Activated B cell treated with CpG ODN at 0.5 μM for 24 hours (primary cell): ENCODE data around the gene ZNF189. TPM values are rescaled to one million over a fixed set of nuclear protein-coding genes. Genes with fewer than 3 reads are reported as not detected.

ENCODE experiments used
- ATAC-seq: fragments of 200-7000 bp; cut with Tn5 transposase; one replicate; pipeline ENCODE4 v1.10.0; 2021; ENCODE audit warnings: low read depth, mild to moderate bottlenecking, moderate library complexity
- CTCF ChIA-PET: fragments of 350-600 bp; sonication (Branson Sonifier 250); formaldehyde crosslinking; loops from one replicate; lab custom pipeline; 2021; ENCODE audit warnings: antibody characterized with exemption; lab: Charles Lee
- POLR2A ChIA-PET: fragments of 350-600 bp; sonication (Branson Sonifier 250); formaldehyde crosslinking; loops from one replicate; lab custom pipeline; 2021; ENCODE audit warnings: antibody characterized with exemption; lab: Charles Lee
- DNase-seq: peaks from one replicate; pipeline ENCODE4 v3.0.0; 2022
- H3K27ac Mint-ChIP-seq: one replicate; pipeline ENCODE4 v1.8.0; 2020; ENCODE audit warnings: mixed read lengths
- H3K27me3 Mint-ChIP-seq: one replicate; pipeline ENCODE4 v1.8.0; 2021; ENCODE audit warnings: mixed read lengths
- H3K36me3 Mint-ChIP-seq: one replicate; pipeline ENCODE4 v1.8.0; 2021; ENCODE audit warnings: low read depth, mixed read lengths
- H3K4me1 Mint-ChIP-seq: one replicate; pipeline ENCODE4 v1.8.0; 2021; ENCODE audit warnings: mixed read lengths
- H3K4me3 Mint-ChIP-seq: one replicate; pipeline ENCODE4 v1.8.0; 2020; ENCODE audit warnings: mild to moderate bottlenecking, mixed read lengths
- H3K9me3 Mint-ChIP-seq: one replicate; pipeline ENCODE4 v1.8.0; 2020; ENCODE audit warnings: mixed read lengths
- intact Hi-C: fragments of 100-400 bp; cut with micrococcal nuclease; formaldehyde crosslinking; loops from one replicate; pipeline ENCODE4 v1.15.1; 2024
- total RNA-seq: library from RNA; stranded (reverse); gene quantifications from 2 replicates; pipeline ENCODE4 v1.2.3, GENCODE V29; 2022
- TF ChIP-seq, protein P1 (sequence below): fragments of 200-600 bp; IDR thresholded peaks from one replicate; pipeline ENCODE4 v1.8.0; 2022; ENCODE audit warnings: antibody characterized with exemption, mild to moderate bottlenecking

ZNF189 gene
- total RNA-seq, 1 donor from 2014 or later = 21.1 TPM

DNA sequence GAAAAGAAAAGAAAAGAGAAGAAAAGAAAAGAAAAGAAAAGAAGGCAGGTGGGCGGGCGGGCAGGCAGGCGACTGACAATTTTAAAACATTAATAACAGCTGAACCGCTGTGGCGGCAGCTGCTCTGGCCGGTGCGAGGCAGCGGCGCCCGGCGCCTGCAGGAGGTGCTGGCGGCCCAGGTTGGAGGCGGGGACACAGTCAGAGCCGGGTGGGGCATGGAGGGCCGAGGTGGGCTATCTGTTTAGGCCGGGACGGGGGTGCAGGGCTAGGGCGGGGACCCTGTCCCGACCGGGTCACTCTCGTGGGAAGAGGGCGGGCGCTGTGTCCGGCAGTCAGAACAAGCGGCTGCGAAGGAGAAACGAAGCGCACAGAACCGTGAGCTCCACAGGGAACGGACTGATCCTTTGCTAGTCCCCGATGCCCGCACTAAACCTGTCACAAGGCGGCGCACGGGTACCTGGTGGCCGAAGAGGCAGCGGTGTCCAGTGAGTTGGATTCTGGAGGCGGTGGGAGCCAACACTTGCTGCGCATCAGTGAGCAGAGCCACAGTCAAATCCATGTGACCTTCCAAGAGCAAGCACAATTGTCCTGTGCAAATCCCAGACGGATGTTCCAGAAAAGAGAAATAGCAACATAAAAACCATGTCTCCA, 50.5 kb downstream of the ZNF189 start:
- Mint-ChIP-seq H3K4me1 (peaks cover 11% of the 10 kb centered on the region), H3K27ac (no peak overlapping the region), H3K36me3 (no peaks in the 10 kb centered on the region), H3K9me3 (peaks cover 17% of the 10 kb centered on the region), H3K4me3 (peak overlapping the region; percentile 78), H3K27me3 (peaks cover 39% of the 10 kb centered on the region)
- peak; percentile 46 for DNase-seq
- intact Hi-C loops = loop anchor here (1.0 kb wide), 2 partner anchors 51 to 81 kb away; partner anchors contain the start of genes MRPL50 and ZNF189
- ChIA-PET POLR2A (interaction anchor here (0.6 to 1.0 kb wide), 3 partner anchors 50 to 85 kb away, joined by 3 to 5 read pairs (median 4); partner anchors contain the start of genes MRPL50, RNF20 and ZNF189), CTCF (interaction anchor here (0.8 to 2.1 kb wide), 6 partner anchors 10 to 92 kb away, joined by 3 to 19 read pairs (median 5); no protein-coding TSS in a partner anchor)
- TF ChIP-seq, protein P1, sequence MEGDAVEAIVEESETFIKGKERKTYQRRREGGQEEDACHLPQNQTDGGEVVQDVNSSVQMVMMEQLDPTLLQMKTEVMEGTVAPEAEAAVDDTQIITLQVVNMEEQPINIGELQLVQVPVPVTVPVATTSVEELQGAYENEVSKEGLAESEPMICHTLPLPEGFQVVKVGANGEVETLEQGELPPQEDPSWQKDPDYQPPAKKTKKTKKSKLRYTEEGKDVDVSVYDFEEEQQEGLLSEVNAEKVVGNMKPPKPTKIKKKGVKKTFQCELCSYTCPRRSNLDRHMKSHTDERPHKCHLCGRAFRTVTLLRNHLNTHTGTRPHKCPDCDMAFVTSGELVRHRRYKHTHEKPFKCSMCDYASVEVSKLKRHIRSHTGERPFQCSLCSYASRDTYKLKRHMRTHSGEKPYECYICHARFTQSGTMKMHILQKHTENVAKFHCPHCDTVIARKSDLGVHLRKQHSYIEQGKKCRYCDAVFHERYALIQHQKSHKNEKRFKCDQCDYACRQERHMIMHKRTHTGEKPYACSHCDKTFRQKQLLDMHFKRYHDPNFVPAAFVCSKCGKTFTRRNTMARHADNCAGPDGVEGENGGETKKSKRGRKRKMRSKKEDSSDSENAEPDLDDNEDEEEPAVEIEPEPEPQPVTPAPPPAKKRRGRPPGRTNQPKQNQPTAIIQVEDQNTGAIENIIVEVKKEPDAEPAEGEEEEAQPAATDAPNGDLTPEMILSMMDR = peak; percentile 28
- ATAC-seq = peak; percentile 97

DNA sequence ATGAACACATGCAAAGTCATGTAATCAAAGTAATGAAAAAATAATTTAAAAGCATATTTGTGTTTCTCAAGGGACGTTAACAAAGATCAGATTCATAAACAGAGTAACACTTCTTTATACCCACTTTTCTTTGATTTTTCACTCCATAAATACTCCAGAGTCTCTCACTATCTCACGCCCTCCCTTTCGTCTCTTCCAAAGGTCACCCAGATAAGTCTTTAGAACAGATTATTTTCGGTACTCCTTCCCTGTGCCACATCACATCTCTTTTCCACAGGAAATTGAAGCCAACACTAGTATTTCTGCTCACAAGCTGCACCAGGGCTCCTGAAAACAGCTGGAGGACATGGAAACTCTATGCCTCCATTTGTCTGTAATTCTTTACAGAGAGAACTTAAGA, 52.3 kb downstream of the ZNF189 start:
- TF ChIP-seq, protein P1 = no peak
- H3K9me3 Mint-ChIP-seq = peaks cover 17% of the 10 kb centered on the region
- no peaks in the 10 kb centered on the region for H3K36me3 Mint-ChIP-seq
- ChIA-PET CTCF (no interaction called here), POLR2A (no interaction called here)
- no peak for DNase-seq
- no peak overlapping the region for H3K4me3 Mint-ChIP-seq
- no peak for ATAC-seq
- peaks cover 33% of the 10 kb centered on the region for H3K27me3 Mint-ChIP-seq
- H3K27ac Mint-ChIP-seq = no peak overlapping the region
- H3K4me1 Mint-ChIP-seq = peaks cover 11% of the 10 kb centered on the region
- intact Hi-C loops = no loop called here

DNA sequence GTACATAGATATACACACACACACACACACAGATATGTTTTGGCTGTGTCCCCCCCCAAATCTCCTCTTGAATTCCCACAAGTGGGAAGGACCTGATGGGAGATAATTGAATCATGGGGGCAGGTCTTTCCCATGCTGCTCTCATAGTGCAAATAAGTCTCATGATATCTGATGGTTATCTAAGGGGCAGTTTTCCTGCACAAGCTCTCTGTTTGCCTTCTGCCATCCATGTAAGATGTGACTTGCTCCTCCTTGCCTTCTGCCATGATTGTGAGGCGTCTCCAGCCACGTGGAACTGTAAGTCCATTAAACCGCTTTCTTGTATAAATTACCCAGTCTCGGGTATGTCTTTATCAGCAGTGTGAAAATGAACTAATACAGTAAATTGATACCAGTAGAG, 52.8 kb downstream of the ZNF189 start:
- Mint-ChIP-seq H3K36me3 (no peaks in the 10 kb centered on the region), H3K4me3 (no peak overlapping the region), H3K27ac (no peak overlapping the region), H3K4me1 (peaks cover 11% of the 10 kb centered on the region), H3K9me3 (peaks cover 17% of the 10 kb centered on the region), H3K27me3 (peaks cover 27% of the 10 kb centered on the region)
- intact Hi-C loops = no loop called here
- ATAC-seq (no peak), DNase-seq (no peak)
- TF ChIP-seq, protein P1 = no peak
- CTCF ChIA-PET = no interaction called here
- POLR2A ChIA-PET = interaction anchor here (0.6 kb wide), 1 partner anchor 53 kb away, joined by 3 read pairs; the partner anchor contains the start of genes MRPL50 and ZNF189

DNA sequence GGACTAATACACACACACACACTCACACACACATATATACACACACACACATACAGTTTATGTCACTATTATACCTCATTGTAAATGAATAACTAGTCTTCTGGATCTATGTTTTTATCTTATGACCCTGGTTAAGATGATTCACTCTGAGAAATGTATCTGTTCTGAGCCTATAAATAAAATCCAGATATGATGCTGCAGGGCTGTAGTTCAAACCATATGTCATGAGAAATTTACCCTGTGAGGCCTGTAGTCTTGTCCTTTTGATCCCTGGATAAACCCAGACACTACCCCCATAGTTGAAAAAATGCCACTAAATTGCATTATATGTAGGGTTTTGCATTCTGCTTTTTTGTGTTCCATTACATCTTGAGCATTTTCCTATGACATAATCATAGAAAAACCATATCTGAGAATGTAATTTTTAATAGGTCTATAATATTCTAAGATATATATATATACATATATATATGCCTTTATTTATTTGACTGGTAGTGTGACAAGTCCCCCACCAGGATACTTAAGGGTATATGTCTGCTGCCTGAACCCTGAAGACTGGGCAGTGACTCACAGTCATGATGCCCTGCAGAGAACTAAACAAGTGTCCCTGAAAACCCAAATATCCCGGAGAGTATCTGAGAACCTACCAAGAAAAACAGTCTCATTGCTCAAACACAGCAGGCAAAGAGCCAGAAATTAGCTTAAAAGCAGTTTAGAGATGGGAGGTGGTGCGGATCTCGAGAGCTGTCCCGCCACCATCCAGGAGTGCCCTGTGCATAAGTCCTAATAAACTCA, 55.3 kb downstream of the ZNF189 start:
- Mint-ChIP-seq H3K27ac (no peak overlapping the region), H3K27me3 (peaks cover 20% of the 10 kb centered on the region), H3K4me3 (no peak overlapping the region), H3K4me1 (peaks cover 7% of the 10 kb centered on the region), H3K9me3 (peaks cover 17% of the 10 kb centered on the region), H3K36me3 (no peaks in the 10 kb centered on the region)
- DNase-seq (no peak), ATAC-seq (no peak)
- TF ChIP-seq, protein P1 = no peak
- ChIA-PET POLR2A (no interaction called here), CTCF (interaction anchor here (1.1 kb wide), 1 partner anchor 76 kb away, joined by 3 read pairs; no protein-coding TSS in a partner anchor)
- intact Hi-C loops = no loop called here
